Measurements from ENCODE around the gene PDE6D. TPM values are rescaled to one million over a fixed set of nuclear protein-coding genes. Genes with fewer than 3 reads are reported as not detected.

The PDE6D gene
- total and polyA plus RNA-seq, 2 of the 13 experiments (the other 11 are each of a cell fraction or from before 2014, with no cell fraction given) = 14.1 to 23.2 TPM

GRCh38 chr2:231780123-231780908 lies 766 bp downstream of the PDE6D start (continued):
- TF ChIP-seq ARNT2 (CRISPR knock-in tag; IDR thresholded peaks at IDR 0.05; ENCODE audit: low read depth) = no peak
- no peak for TF ChIP-seq ZKSCAN8 (CRISPR knock-in tag; IDR thresholded peaks at IDR 0.05; ENCODE audit: borderline replicate concordance)
- peak; percentile 96 for TF ChIP-seq SAP130 (CRISPR knock-in tag; IDR thresholded peaks at IDR 0.05; ENCODE audit: low read depth)
- TF ChIP-seq ZNF33A (CRISPR knock-in tag; IDR thresholded peaks at IDR 0.05; ENCODE audit: borderline replicate concordance) = no peak
- TF ChIP-seq NPAS2 (CRISPR knock-in tag; IDR thresholded peaks at IDR 0.05; ENCODE audit: borderline replicate concordance) = no peak
- no peak for TF ChIP-seq NFKBIZ (CRISPR knock-in tag; IDR thresholded peaks at IDR 0.05)
- TF ChIP-seq BRCA1 (CRISPR knock-in tag; IDR thresholded peaks at IDR 0.05) = no peak
- 0 out of 2 replicates have a peak, but pooled peaks have one; percentile 52 for TF ChIP-seq AKAP8 (CRISPR knock-in tag; IDR thresholded peaks at IDR 0.05)
- no peak for TF ChIP-seq RNF2 (conservative IDR thresholded peaks at IDR 0.05; ENCODE audit: low read depth)
- no peak for TF ChIP-seq ZBTB1 (CRISPR knock-in tag; IDR thresholded peaks at IDR 0.05; ENCODE audit: borderline replicate concordance)
- no peak for TF ChIP-seq ARID2 (CRISPR knock-in tag; IDR thresholded peaks at IDR 0.05; ENCODE audit: borderline replicate concordance)
- TF ChIP-seq REST (IDR thresholded peaks at IDR 0.05; ENCODE audit: borderline replicate concordance in 1 of 2, low read depth in 1 of 2, low read length in 2 of 2) = peak; percentile 95 to 96
- no peak for TF ChIP-seq ELK4 (CRISPR knock-in tag; IDR thresholded peaks at IDR 0.05; ENCODE audit: borderline replicate concordance)
- no peak for TF ChIP-seq ZNF335 (CRISPR knock-in tag; IDR thresholded peaks at IDR 0.05)
- TF ChIP-seq NR2F2 (IDR thresholded peaks at IDR 0.05; ENCODE audit: borderline replicate concordance, low read depth) = no peak
- 0 out of 2 replicates have a peak, but pooled peaks have one; percentile 64 for TF ChIP-seq SMAD9 (CRISPR knock-in tag; IDR thresholded peaks at IDR 0.05)
- no peak for TF ChIP-seq ZNF124 (CRISPR knock-in tag; IDR thresholded peaks at IDR 0.05)
- no peak for TF ChIP-seq IRF2 (CRISPR knock-in tag; IDR thresholded peaks at IDR 0.05)
- TF ChIP-seq ZNF609 (CRISPR knock-in tag; IDR thresholded peaks at IDR 0.05; ENCODE audit: borderline replicate concordance) = no peak
- 0 out of 2 replicates have a peak, but pooled peaks have one; percentile 9 for TF ChIP-seq GZF1 (CRISPR knock-in tag; IDR thresholded peaks at IDR 0.05)
- TF ChIP-seq ZNF326 (CRISPR knock-in tag; IDR thresholded peaks at IDR 0.05; ENCODE audit: borderline replicate concordance) = no peak
